GM12878 (cell line): ENCODE measurements around the gene CFAP92. TPM values are rescaled to one million over a fixed set of nuclear protein-coding genes. Genes with fewer than 3 reads are reported as not detected.

Experiments used
- ATAC-seq: fragments of 200-7000 bp; cut with Tn5 transposase; 3 replicates; pipeline ENCODE4 v1.9.1; 2020; ENCODE audit warnings: mild to moderate bottlenecking, moderate library complexity
- BruUV-seq: library from RNA; stranded (reverse); fragments of 400-500 nt; replicated peaks from 2 replicates; lab custom pipeline; 2021; lab: Mats Ljungman, UMichigan
- CTCF ChIA-PET: fragments of 300-600 bp; sonication (Branson Sonifier 250); formaldehyde crosslinking; extraction: SDS; loops from one replicate; lab custom pipeline; 2021; ENCODE audit warnings: inconsistent platforms; lab: Yijun Ruan, JAX
- POLR2A ChIA-PET: fragments of 350-600 bp; formaldehyde crosslinking; extraction: SDS; loops from one replicate; lab custom pipeline; 2021; ENCODE audit warnings: inconsistent platforms; lab: Charles Lee
- RAD21 ChIA-PET: fragments of 300-600 bp; sonication (Branson Sonifier 250); formaldehyde crosslinking; loops from one replicate; lab custom pipeline; 2023; ENCODE audit warnings: antibody characterized with exemption; ENCODE audit not compliant: unreplicated experiment; lab: Charles Lee
- SMC1A ChIA-PET: fragments of 300-600 bp; sonication (Branson Sonifier 250); formaldehyde crosslinking; loops from one replicate; lab custom pipeline; 2023; ENCODE audit not compliant: unreplicated experiment, uncharacterized antibody; lab: Charles Lee
- DNase-seq: peaks from one replicate; pipeline ENCODE4 v3.0.0-alpha.2; 2011; ENCODE audit warnings: low read depth, low spot score
- FAIRE-seq: peaks from 3 replicates; lab custom pipeline; 2011; peaks lifted over from hg19 to GRCh38; lab: Jason Lieb, UNC
- H2AFZ ChIP-seq: 2 replicates; pipeline ENCODE4 v1.6.0; 2011; ENCODE audit warnings: low read depth, low read length, control low read depth; ENCODE audit not compliant: control insufficient read depth
- H3K27ac ChIP-seq: 2 replicates; pipeline ENCODE4 v1.5.1; 2011; ENCODE audit warnings: control low read depth; ENCODE audit not compliant: control insufficient read depth, insufficient read depth
- H3K27me3 ChIP-seq, 2 experiments: replicated peaks in 1 of 2; 2 replicates each; pipeline versions ENCODE4 v1.6.0 to v1.6.1; 2011; ENCODE audit warnings: low read length in 1 of 2; ENCODE audit not compliant: control insufficient read depth in 2 of 2, insufficient read depth in 2 of 2
- H3K36me3 ChIP-seq, 2 experiments: 2 replicates each; pipeline ENCODE4 v1.5.1; 2011; ENCODE audit warnings: low read length in 1 of 2; ENCODE audit not compliant: control insufficient read depth in 2 of 2, insufficient read depth in 2 of 2
- H3K4me1 ChIP-seq: 2 replicates; pipeline ENCODE4 v1.6.1; 2011; ENCODE audit warnings: mild to moderate bottlenecking, low read length, moderate library complexity, mixed read lengths; ENCODE audit not compliant: control insufficient read depth, insufficient read depth
- H3K4me2 ChIP-seq: 2 replicates; pipeline ENCODE4 v1.6.0; 2011; ENCODE audit warnings: control low read depth; ENCODE audit not compliant: control insufficient read depth, insufficient read depth
- H3K4me3 ChIP-seq: fragments of 200-600 bp; sonication (generic); 2 replicates; pipeline ENCODE4 v1.5.1; 2016
- H3K79me2 ChIP-seq: 2 replicates; pipeline ENCODE4 v1.6.0; 2011; ENCODE audit warnings: low read length; ENCODE audit not compliant: control insufficient read depth, insufficient read depth
- H3K9ac ChIP-seq: 2 replicates; pipeline ENCODE4 v1.8.0; 2011; ENCODE audit warnings: low read length, control low read depth, mixed read lengths; ENCODE audit not compliant: control insufficient read depth, insufficient read depth
- H3K9me3 ChIP-seq: replicated peaks from 3 replicates; pipeline ENCODE4 v1.5.1; 2011; ENCODE audit warnings: mild to moderate bottlenecking, low read length; ENCODE audit not compliant: control insufficient read depth, insufficient read depth
- H4K20me1 ChIP-seq: 2 replicates; pipeline ENCODE4 v1.6.0; 2011; ENCODE audit not compliant: control insufficient read depth, insufficient read depth
- HDAC6 ChIP-seq: fragments of 200-600 bp; sonication (generic); IDR thresholded peaks from one replicate; pipeline ENCODE4 v1.8.0; 2017; ENCODE audit warnings: antibody characterized with exemption; ENCODE audit not compliant: unreplicated experiment
- MXI1 ChIP-seq: fragments of 150-350 bp; IDR thresholded peaks from 2 replicates; pipeline ENCODE4 v1.6.1; 2011; ENCODE audit warnings: low read depth, mild to moderate bottlenecking, inconsistent platforms, low read length, improper control_type of control experiment
- POLR2AphosphoS5 ChIP-seq: IDR thresholded peaks from 2 replicates; pipeline ENCODE4 v1.6.1; 2011; ENCODE audit warnings: mild to moderate bottlenecking, low read length, inconsistent platforms
- RCOR1 ChIP-seq: conservative IDR thresholded peaks from 2 replicates; pipeline ENCODE4 v1.6.1; 2012; ENCODE audit warnings: low read depth, low read length, improper control_type of control experiment
- REST ChIP-seq: IDR thresholded peaks from 2 replicates; pipeline ENCODE4 v1.6.1; 2012; ENCODE audit warnings: mild to moderate bottlenecking, low read depth, low read length
- SMARCA5 ChIP-seq: fragments of 450-650 bp; IDR thresholded peaks from 2 replicates; pipeline ENCODE4 v1.6.1; 2017; ENCODE audit warnings: mild to moderate bottlenecking
- SRF ChIP-seq, 2 experiments: IDR thresholded peaks; 2 replicates each; pipeline ENCODE4 v1.6.1; 2011; ENCODE audit warnings: low read depth in 2 of 2, low read length in 2 of 2, mild to moderate bottlenecking in 1 of 2, moderate library complexity in 1 of 2
- ZBTB40 ChIP-seq: fragments of 450-650 bp; IDR thresholded peaks from 2 replicates; pipeline ENCODE4 v1.6.1; 2016; ENCODE audit warnings: mild to moderate bottlenecking, moderate library complexity, borderline replicate concordance
- WGBS: methylation state at CpG from one replicate; pipeline ENCODE4 v1.1.6; 2016; ENCODE audit warnings: low lambda C conversion rate; ENCODE audit not compliant: insufficient replicate concordance, insufficient coverage; ENCODE audit errors: missing lambda C conversion rate; 5-methylcytosine and 5-hydroxymethylcytosine counted together
- in situ Hi-C: fragments of 300-500 bp; cut with MboI; formaldehyde crosslinking; loops from 9 replicates; pipeline ENCODE4 v1.14.3; 2018; ENCODE audit warnings: mixed read lengths
- intact Hi-C: fragments of 100-400 bp; cut with micrococcal nuclease; formaldehyde crosslinking; loops from one replicate; pipeline ENCODE4 v1.14.2; 2022; ENCODE audit not compliant: unreplicated experiment
- polyA plus RNA-seq, 11 experiments: library from polyadenylated mRNA; depleted of rRNA in 4 of 11; unstranded in 6 of 11; stranded (reverse) in 5 of 11; fragments of >200 nt; fragmentation: Nextera tagmentation in 4 of 11; fragmentation: Illumina TruSeq in 1 of 11; extraction: Ambion mirVana in 4 of 11; extraction: Trizol in 1 of 11; gene quantifications; 1 replicate in 1 of 11; 2 replicates in 10 of 11; pipeline versions ENCODE4 v1.2.1 to v1.2.3, GENCODE V29; 2011 to 2016; ENCODE audit warnings: inconsistent platforms in 2 of 11, missing spikeins in 2 of 11, low read depth in 1 of 11
- total RNA-seq, 4 experiments: library from RNA; depleted of rRNA in 3 of 4; stranded (reverse); fragments of >200 nt in 3 of 4; fragmentation: Illumina TruSeq in 1 of 4; extraction: Trizol in 1 of 4; gene quantifications; 2 replicates each; pipeline versions ENCODE4 v1.2.1 to v1.2.3, GENCODE V29; 2013 to 2021

The CFAP92 gene
- total and polyA plus RNA-seq, 10 of the 15 experiments (the other 5 are each of a cell fraction or from before 2014, with no cell fraction given) = 0.05 to 0.52 (median 0.14) TPM; not detected in 7

- H3K4me1 ChIP-seq = no peaks in the 10 kb centered on the region
- no peaks in the 10 kb centered on the region for H4K20me1 ChIP-seq
- no peaks in the 10 kb centered on the region for H3K79me2 ChIP-seq
- H3K27me3 ChIP-seq = peaks cover 0 to 2% of the 10 kb centered on the region in 2 experiments; a peak in 2 of 4 replicates
- ChIA-PET RAD21 (no interaction called here), SMC1A (no interaction called here), POLR2A (no interaction called here), CTCF (no interaction called here)
- FAIRE-seq (no peak), ATAC-seq (no peak), DNase-seq (no peak)
- H3K4me3 ChIP-seq = no peak overlapping the region
- no peaks in the 10 kb centered on the region for H3K9me3 ChIP-seq
- no TSS peak for BruUV-seq
- TF ChIP-seq ZBTB40 (no peak), SMARCA5 (no peak)
- H3K36me3 ChIP-seq = no peaks in the 10 kb centered on the region
- in situ Hi-C loops (no loop called here), intact Hi-C loops (no loop called here)
- H2AFZ ChIP-seq = no peak overlapping the region
- WGBS = 22% methylated on average over 4 of the region's 4 CpGs
- H3K4me2 ChIP-seq = no peak overlapping the region
- H3K9ac ChIP-seq = no peak overlapping the region
- H3K27ac ChIP-seq = no peak overlapping the region
Measured at GRCh38 chr3:128936341-128936740, 57.5 kb downstream of the CFAP92 start.

- 80% methylated on average over 2 of the region's 2 CpGs for WGBS
- H2AFZ ChIP-seq = no peak overlapping the region
- DNase-seq = no peak
- in situ Hi-C loops = no loop called here
- no peaks in the 10 kb centered on the region for H3K9me3 ChIP-seq
- no TSS peak for BruUV-seq
- TF ChIP-seq SRF (IDR thresholded peaks at IDR 0.05; ENCODE audit: low read depth in 2 of 2, low read length in 2 of 2) = no peak
- TF ChIP-seq RCOR1 = no peak
- TF ChIP-seq MXI1 = no peak
- TF ChIP-seq POLR2AphosphoS5 = no peak
- no peak for TF ChIP-seq HDAC6
- TF ChIP-seq REST = no peak
- H4K20me1 ChIP-seq = no peaks in the 10 kb centered on the region
- no peaks in the 10 kb centered on the region for H3K36me3 ChIP-seq
- intact Hi-C loops = no loop called here
- no peak overlapping the region for H3K27ac ChIP-seq
- no peaks in the 10 kb centered on the region for H3K79me2 ChIP-seq
- POLR2A ChIA-PET = no interaction called here
- CTCF ChIA-PET = no interaction called here
- H3K4me1 ChIP-seq = no peaks in the 10 kb centered on the region
- H3K27me3 ChIP-seq = peaks cover 0 to 2% of the 10 kb centered on the region in 2 experiments; a peak in 2 of 4 replicates
- H3K4me3 ChIP-seq = no peak overlapping the region
- no peak for FAIRE-seq
- ATAC-seq = no peak
- H3K9ac ChIP-seq = no peak overlapping the region
- no peak overlapping the region for H3K4me2 ChIP-seq
- SMC1A ChIA-PET = no interaction called here
- RAD21 ChIA-PET = no interaction called here
Measured at GRCh38 chr3:128935922-128936321, 58.0 kb downstream of the CFAP92 start.
